Non-pigmented ciliary epithelial cell (primary cell): Measurements from ENCODE around the gene SLIT3.
"Not testable (repeated sequence)": the region's sequence is repeated elsewhere in the genome, so short reads cannot be mapped to it uniquely, and the experiment has no call there.

Source experiments
- DNase-seq: peaks from one replicate; pipeline ENCODE4 v3.0.0-alpha.2; 2010; ENCODE audit warnings: low read depth

The SLIT3 gene

GRCh38 chr5:169142264-169142970 lies 158.5 kb downstream of the SLIT3 start:
- DNase-seq = no peak

- not testable (repeated sequence) for DNase-seq
Observed at GRCh38 chr5:169140215-169140614, 160.7 kb downstream of the SLIT3 start.

- DNase-seq = no peak
Observed at GRCh38 chr5:169139480-169140050, 161.4 kb downstream of the SLIT3 start.

- DNase-seq = no peak
Observed at GRCh38 chr5:169133531-169133930, 167.4 kb downstream of the SLIT3 start.

GRCh38 chr5:169132302-169132660 lies 168.7 kb downstream of the SLIT3 start:
- no peak for DNase-seq

- DNase-seq = no peak
Observed at GRCh38 chr5:169131616-169132301, 169.2 kb downstream of the SLIT3 start.

GRCh38 chr5:169128679-169129078 lies 172.3 kb downstream of the SLIT3 start:
- no peak for DNase-seq

- DNase-seq = no peak
Observed at GRCh38 chr5:169127431-169127830, 173.5 kb downstream of the SLIT3 start.

- DNase-seq = no peak
Observed at GRCh38 chr5:169126481-169127021, 174.4 kb downstream of the SLIT3 start.

GRCh38 chr5:169125571-169125970 lies 175.4 kb downstream of the SLIT3 start:
- no peak for DNase-seq

GRCh38 chr5:169122951-169123350 lies 178.0 kb downstream of the SLIT3 start:
- DNase-seq = no peak

GRCh38 chr5:169121630-169122420 lies 179.1 kb downstream of the SLIT3 start:
- DNase-seq = no peak

- DNase-seq = no peak
Observed at GRCh38 chr5:169119288-169120048, 181.5 kb downstream of the SLIT3 start.

GRCh38 chr5:169116961-169117461 lies 183.9 kb downstream of the SLIT3 start:
- no peak for DNase-seq

GRCh38 chr5:169115461-169116124 lies 185.3 kb downstream of the SLIT3 start:
- no peak for DNase-seq

GRCh38 chr5:169114466-169115065 lies 186.4 kb downstream of the SLIT3 start:
- DNase-seq = no peak

- no peak for DNase-seq
Observed at GRCh38 chr5:169112016-169112415, 188.9 kb downstream of the SLIT3 start.

GRCh38 chr5:169106911-169107706 lies 193.8 kb downstream of the SLIT3 start:
- DNase-seq = no peak

- DNase-seq = not testable (repeated sequence)
Observed at GRCh38 chr5:169105582-169105981, 195.4 kb downstream of the SLIT3 start.
